ENCODE results near the gene P2RX2.

The P2RX2 gene

DNA sequence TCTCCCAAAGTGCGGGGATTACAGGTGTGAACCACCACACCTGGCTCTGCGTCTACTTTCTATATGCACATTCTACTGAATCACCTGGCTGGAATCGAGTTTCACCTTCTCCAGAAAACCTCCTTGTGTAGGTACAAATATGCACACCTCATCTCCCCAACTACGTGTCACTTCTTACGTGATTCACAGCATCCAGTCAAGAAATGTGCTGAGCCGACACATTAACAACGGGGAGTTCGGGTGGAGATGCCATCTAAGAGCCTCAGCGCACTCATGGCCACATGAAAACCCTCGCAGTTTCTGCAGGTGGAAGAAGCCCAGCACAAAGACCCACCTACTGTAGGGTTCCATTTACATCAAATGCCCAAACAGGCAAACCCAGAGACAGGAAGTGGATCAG is 29.3 kb downstream of the P2RX2 start:
- H2AFZ ChIP-seq (ENCODE audit: low read depth, low read length), result no peak overlapping the region
- no peaks in the 10 kb centered on the region for H3K4me1 ChIP-seq (ENCODE audit: insufficient read depth, low read length)
- no peaks in the 10 kb centered on the region for H3K27me3 ChIP-seq (ENCODE audit: insufficient read depth, low read length)
- H3K36me3 ChIP-seq (ENCODE audit: insufficient read depth, low read length), result peaks cover 80% of the 10 kb centered on the region
- H3K4me3 ChIP-seq (ENCODE audit: low read length), result no peak overlapping the region
- no peaks in the 10 kb centered on the region for H3K9me3 ChIP-seq (ENCODE audit: low read length)

GRCh38 chr12:132648616-132649225 is 30.1 kb downstream of the P2RX2 start:
- Histone ChIP-seq H3K4me1 (ENCODE audit: insufficient read depth, low read length) (no peaks in the 10 kb centered on the region), H2AFZ (ENCODE audit: low read depth, low read length) (no peak overlapping the region), H3K27me3 (ENCODE audit: insufficient read depth, low read length) (no peaks in the 10 kb centered on the region), H3K4me3 (ENCODE audit: low read length) (no peak overlapping the region), H3K9me3 (ENCODE audit: low read length) (no peaks in the 10 kb centered on the region), H3K36me3 (ENCODE audit: insufficient read depth, low read length) (peaks cover 80% of the 10 kb centered on the region)

- Histone ChIP-seq H2AFZ (ENCODE audit: low read depth, low read length) (no peak overlapping the region), H3K4me1 (ENCODE audit: insufficient read depth, low read length) (no peaks in the 10 kb centered on the region), H3K9me3 (ENCODE audit: low read length) (no peaks in the 10 kb centered on the region), H3K27me3 (ENCODE audit: insufficient read depth, low read length) (no peaks in the 10 kb centered on the region), H3K4me3 (ENCODE audit: low read length) (no peak overlapping the region), H3K36me3 (ENCODE audit: insufficient read depth, low read length) (peaks cover 82% of the 10 kb centered on the region)
These were observed 30.8 kb downstream of the P2RX2 start for GRCh38 chr12:132649226-132649945.

DNA sequence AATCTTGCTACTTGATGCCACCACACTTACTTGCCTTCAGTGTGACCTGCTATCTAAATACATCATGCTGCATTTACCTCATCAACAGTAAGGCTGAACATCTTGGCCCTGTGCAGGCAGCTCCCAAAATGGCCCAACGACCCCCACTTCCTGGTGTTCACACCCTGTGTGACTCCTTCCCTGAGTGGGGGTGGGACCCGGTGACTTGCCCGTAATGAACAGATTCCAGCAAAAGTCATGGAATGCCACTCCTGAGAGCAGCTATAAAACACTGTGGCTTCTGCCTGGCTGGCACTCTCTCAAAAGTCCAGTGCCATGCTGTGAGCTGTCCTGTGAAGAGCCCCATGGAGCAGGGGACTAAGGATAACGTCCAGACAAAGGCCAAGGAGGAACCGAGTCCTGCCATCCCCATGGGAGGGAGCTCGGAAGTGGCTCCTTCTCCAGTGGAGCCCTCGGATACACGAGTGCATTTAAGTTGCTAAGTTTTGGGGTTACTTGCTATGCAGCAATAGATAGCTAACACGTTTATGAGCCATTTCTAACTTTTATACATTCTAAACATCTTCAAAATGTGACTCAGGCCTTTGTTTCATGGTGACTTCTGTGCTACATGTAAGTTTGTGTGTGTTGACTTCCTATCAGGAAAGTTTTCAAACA is 33.0 kb downstream of the P2RX2 start:
- peaks cover 90% of the 10 kb centered on the region for H3K36me3 ChIP-seq (ENCODE audit: insufficient read depth, low read length)
- no peak overlapping the region for H2AFZ ChIP-seq (ENCODE audit: low read depth, low read length)
- H3K4me1 ChIP-seq (ENCODE audit: insufficient read depth, low read length), result no peaks in the 10 kb centered on the region
- no peaks in the 10 kb centered on the region for H3K27me3 ChIP-seq (ENCODE audit: insufficient read depth, low read length)
- H3K4me3 ChIP-seq (ENCODE audit: low read length), result no peak overlapping the region
- no peaks in the 10 kb centered on the region for H3K9me3 ChIP-seq (ENCODE audit: low read length)

DNA sequence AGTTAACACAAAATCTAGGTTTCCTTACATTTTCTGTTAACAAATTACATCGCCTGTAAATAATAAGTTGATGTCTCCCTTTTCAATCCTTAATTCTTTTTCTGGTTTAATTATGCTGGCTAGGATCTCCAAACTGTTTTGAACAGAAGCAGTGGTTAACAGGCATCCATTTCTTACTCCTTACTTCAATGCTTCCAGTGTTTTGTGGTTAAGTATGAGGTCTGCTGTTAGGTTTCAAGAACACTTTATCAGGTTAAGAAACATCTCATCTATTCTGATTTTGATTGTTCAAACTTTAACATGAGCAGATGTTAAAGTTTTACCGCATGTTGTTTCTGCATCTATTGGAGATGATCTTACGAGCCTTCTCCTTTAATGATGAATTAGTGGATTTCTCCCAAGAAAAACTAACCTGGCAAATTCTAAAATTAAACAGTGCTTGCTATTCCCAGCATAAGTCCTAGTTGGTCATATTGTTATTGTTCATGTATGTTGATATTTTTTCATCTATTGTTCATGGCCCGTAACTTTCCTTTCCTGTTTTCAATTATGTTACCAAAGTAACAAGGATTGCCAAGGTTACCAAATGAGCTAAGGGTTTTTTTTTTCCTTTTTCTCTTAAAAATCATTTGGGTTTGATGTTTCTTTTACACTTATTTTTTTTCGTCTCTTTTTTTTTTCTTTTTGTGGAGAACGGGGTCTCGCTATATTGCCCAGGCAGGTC is 35.2 kb downstream of the P2RX2 start:
- no peak overlapping the region for H2AFZ ChIP-seq (ENCODE audit: low read depth, low read length)
- no peaks in the 10 kb centered on the region for H3K9me3 ChIP-seq (ENCODE audit: low read length)
- H3K4me3 ChIP-seq (ENCODE audit: low read length), result no peak overlapping the region
- peaks cover 90% of the 10 kb centered on the region for H3K36me3 ChIP-seq (ENCODE audit: insufficient read depth, low read length)
- no peaks in the 10 kb centered on the region for H3K27me3 ChIP-seq (ENCODE audit: insufficient read depth, low read length)
- no peaks in the 10 kb centered on the region for H3K4me1 ChIP-seq (ENCODE audit: insufficient read depth, low read length)

DNA sequence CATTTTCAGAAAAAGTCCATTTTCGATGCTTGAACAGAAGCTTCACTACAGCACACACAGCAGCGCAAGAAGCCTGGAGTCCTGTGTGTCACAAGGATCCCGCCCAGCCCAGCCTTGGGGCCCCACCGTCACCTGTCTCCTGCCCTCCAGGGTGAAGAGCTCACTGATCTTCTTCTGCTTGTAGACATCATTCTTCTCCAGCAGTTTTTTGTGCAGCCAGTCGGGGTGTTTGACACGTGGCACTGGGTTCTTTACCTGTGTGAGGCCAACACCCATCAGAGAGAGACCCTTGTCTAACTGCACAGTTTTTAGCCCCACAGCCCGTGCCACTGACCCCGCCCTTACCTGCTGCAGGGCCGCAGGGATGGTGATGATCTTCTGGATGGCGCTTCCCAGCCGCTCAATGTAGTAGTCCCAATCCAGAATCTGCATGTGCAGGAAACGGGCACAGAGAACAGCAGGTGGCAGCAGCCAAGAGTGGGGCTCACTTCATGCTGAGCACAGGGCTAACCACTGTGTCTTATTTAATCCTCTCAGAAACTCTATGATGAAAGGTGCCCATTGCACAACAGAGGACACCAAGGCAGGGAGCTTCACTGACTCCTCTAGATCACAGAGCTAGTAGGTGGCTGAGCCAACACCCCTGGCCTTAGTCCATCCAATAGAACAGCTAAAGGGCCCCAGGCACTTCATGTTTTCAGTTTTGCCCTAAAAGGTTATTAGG is 38.6 kb downstream of the P2RX2 start:
- Histone ChIP-seq H3K4me3 (ENCODE audit: low read length) (no peak overlapping the region), H2AFZ (ENCODE audit: low read depth, low read length) (no peak overlapping the region), H3K4me1 (ENCODE audit: insufficient read depth, low read length) (no peaks in the 10 kb centered on the region), H3K9me3 (ENCODE audit: low read length) (no peaks in the 10 kb centered on the region), H3K27me3 (ENCODE audit: insufficient read depth, low read length) (no peaks in the 10 kb centered on the region), H3K36me3 (ENCODE audit: insufficient read depth, low read length) (peaks cover 94% of the 10 kb centered on the region)

DNA sequence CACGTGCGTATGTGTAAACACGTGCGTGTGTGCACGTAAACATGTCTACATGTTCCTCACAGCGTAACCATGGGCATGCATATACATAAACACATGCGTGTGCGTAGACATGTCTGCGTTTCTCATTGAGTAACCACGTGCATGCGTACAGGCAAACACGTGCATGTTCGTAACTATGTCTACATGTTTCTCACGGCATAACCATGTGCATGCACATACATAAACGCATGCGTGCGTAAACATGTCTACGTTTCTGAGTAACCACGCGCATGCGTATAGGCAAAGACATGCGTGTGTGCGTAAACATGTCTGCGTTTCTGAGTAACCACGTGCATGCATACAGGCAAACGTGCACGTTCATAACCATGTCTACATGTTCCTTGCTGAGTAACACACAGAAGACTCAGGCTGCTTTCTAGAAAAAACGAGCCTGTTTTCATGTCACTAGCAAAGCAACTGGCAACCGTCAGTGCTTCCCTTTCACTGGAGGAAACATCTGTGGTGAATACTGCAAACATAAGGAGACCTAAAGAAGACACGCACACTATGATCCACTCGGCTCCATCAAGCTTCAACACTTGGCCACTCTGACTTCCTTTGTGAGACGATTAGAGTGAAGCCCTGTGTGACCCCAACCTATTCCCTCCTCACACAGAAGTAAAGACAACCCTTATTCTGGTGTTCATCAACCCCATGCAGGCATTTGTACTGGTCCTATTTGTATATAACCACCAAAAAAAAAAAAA is 39.7 kb downstream of the P2RX2 start:
- Histone ChIP-seq H3K4me1 (ENCODE audit: insufficient read depth, low read length) (no peaks in the 10 kb centered on the region), H3K27me3 (ENCODE audit: insufficient read depth, low read length) (no peaks in the 10 kb centered on the region), H2AFZ (ENCODE audit: low read depth, low read length) (no peak overlapping the region), H3K36me3 (ENCODE audit: insufficient read depth, low read length) (peaks cover 94% of the 10 kb centered on the region), H3K4me3 (ENCODE audit: low read length) (no peak overlapping the region), H3K9me3 (ENCODE audit: low read length) (no peaks in the 10 kb centered on the region)

GRCh38 chr12:132659146-132659545 is 40.6 kb downstream of the P2RX2 start:
- Histone ChIP-seq H3K4me1 (ENCODE audit: insufficient read depth, low read length) (no peaks in the 10 kb centered on the region), H3K9me3 (ENCODE audit: low read length) (no peaks in the 10 kb centered on the region), H3K27me3 (ENCODE audit: insufficient read depth, low read length) (no peaks in the 10 kb centered on the region), H3K36me3 (ENCODE audit: insufficient read depth, low read length) (peaks cover 95% of the 10 kb centered on the region), H2AFZ (ENCODE audit: low read depth, low read length) (no peak overlapping the region), H3K4me3 (ENCODE audit: low read length) (no peak overlapping the region)

GRCh38 chr12:132660052-132660451 is 41.5 kb downstream of the P2RX2 start:
- H3K4me1 ChIP-seq (ENCODE audit: insufficient read depth, low read length), result no peaks in the 10 kb centered on the region
- H3K9me3 ChIP-seq (ENCODE audit: low read length), result no peaks in the 10 kb centered on the region
- H3K36me3 ChIP-seq (ENCODE audit: insufficient read depth, low read length), result peaks cover 95% of the 10 kb centered on the region
- H2AFZ ChIP-seq (ENCODE audit: low read depth, low read length), result no peak overlapping the region
- H3K27me3 ChIP-seq (ENCODE audit: insufficient read depth, low read length), result no peaks in the 10 kb centered on the region
- no peak overlapping the region for H3K4me3 ChIP-seq (ENCODE audit: low read length)

DNA sequence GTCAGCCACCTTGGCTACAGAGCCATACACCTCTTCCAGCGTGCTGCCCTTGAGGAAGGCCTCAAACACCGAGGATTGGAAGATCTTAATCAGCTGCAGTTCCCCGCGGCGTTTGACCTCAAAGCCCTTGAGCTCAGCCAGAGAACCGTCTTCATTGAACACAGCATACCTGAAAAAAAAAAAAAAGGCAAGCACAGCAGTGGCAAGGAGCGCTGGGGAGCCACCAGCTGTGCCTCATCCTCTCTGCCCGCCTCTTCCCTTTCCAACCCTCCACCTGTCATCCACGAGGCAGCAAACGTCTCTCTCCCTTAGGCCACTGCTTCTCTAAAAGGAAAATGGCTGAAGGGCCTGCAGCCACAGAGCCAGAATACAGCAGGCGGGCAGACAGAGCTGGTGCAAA is 42.4 kb downstream of the P2RX2 start:
- H3K9me3 ChIP-seq (ENCODE audit: low read length), result no peaks in the 10 kb centered on the region
- H3K27me3 ChIP-seq (ENCODE audit: insufficient read depth, low read length), result no peaks in the 10 kb centered on the region
- peaks cover 96% of the 10 kb centered on the region for H3K36me3 ChIP-seq (ENCODE audit: insufficient read depth, low read length)
- H2AFZ ChIP-seq (ENCODE audit: low read depth, low read length), result no peak overlapping the region
- no peak overlapping the region for H3K4me3 ChIP-seq (ENCODE audit: low read length)
- H3K4me1 ChIP-seq (ENCODE audit: insufficient read depth, low read length), result no peaks in the 10 kb centered on the region

DNA sequence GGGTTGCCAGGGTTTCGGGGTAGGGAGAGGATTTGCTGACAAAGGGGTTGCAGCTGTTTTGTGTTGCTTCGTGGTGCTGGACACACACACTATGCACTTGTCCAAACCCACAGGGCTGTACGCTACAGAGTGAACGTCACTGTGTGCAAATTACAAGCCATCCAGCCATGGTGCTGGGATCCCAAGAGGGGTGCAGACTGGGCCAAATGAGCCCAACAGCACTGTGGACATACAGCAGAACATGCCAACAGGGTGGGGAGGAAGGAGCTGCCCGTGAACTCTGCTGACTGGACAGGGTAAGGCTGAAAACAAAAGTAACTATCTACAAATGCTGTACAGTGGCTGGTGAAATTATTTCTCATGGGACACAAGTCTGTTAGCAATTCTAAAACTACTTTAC is 43.4 kb downstream of the P2RX2 start:
- Histone ChIP-seq H3K36me3 (ENCODE audit: insufficient read depth, low read length) (peaks cover 97% of the 10 kb centered on the region), H3K27me3 (ENCODE audit: insufficient read depth, low read length) (no peaks in the 10 kb centered on the region)

More for the DNA sequence above, 43.4 kb downstream of the P2RX2 start:
- Histone ChIP-seq H3K4me1 (ENCODE audit: insufficient read depth, low read length) (no peaks in the 10 kb centered on the region), H3K9me3 (ENCODE audit: low read length) (no peaks in the 10 kb centered on the region), H3K4me3 (ENCODE audit: low read length) (no peak overlapping the region), H2AFZ (ENCODE audit: low read depth, low read length) (no peak overlapping the region)

Data from neuron (in vitro differentiated cells).